HepG2 (cell line): ENCODE measurements around the gene SPATA12. TPM values are rescaled to one million over a fixed set of nuclear protein-coding genes. Genes with fewer than 3 reads are reported as not detected.

Experiments used
- ARID5B ChIP-seq: IDR thresholded peaks from 2 replicates; pipeline ENCODE4 v1.4.0; 2020; ENCODE audit warnings: mild to moderate bottlenecking, missing genetic modification reagents
- ATF3 ChIP-seq: sonication (generic); formaldehyde crosslinking; IDR thresholded peaks from 2 replicates; pipeline ENCODE4 v1.4.0; 2020; ENCODE audit warnings: missing genetic modification reagents
- KLF12 ChIP-seq: sonication (generic); formaldehyde crosslinking; IDR thresholded peaks from 2 replicates; pipeline ENCODE4 v1.4.0; 2020; ENCODE audit warnings: missing genetic modification reagents, borderline replicate concordance
- MED8 ChIP-seq: sonication (generic); formaldehyde crosslinking; IDR thresholded peaks from 2 replicates; pipeline ENCODE4 v1.8.1; 2023; ENCODE audit warnings: mild to moderate bottlenecking, missing genetic modification reagents; ENCODE audit not compliant: insufficient replicate concordance
- MYC ChIP-seq: sonication (generic); formaldehyde crosslinking; IDR thresholded peaks from 2 replicates; pipeline ENCODE4 v1.9.0; 2021; ENCODE audit warnings: missing genetic modification reagents, borderline replicate concordance
- REXO4 ChIP-seq: sonication (generic); formaldehyde crosslinking; IDR thresholded peaks from 2 replicates; pipeline ENCODE4 v1.8.0; 2022; ENCODE audit warnings: missing genetic modification reagents, mild to moderate bottlenecking, borderline replicate concordance
- SMARCE1 ChIP-seq: fragments of 450-650 bp; IDR thresholded peaks from 2 replicates; pipeline ENCODE4 v1.6.1; 2017; ENCODE audit warnings: borderline replicate concordance
- SNAPC4 ChIP-seq: sonication (generic); formaldehyde crosslinking; IDR thresholded peaks from 2 replicates; pipeline ENCODE4 v1.4.0; 2020; ENCODE audit warnings: mild to moderate bottlenecking, missing genetic modification reagents
- SP1 ChIP-seq, 2 experiments: fragments of 450-650 bp in 1 of 2; sonication (generic) in 1 of 2; formaldehyde crosslinking in 1 of 2; IDR thresholded peaks; 2 replicates each; pipeline versions ENCODE4 v1.4.0 to v1.6.1; 2016 to 2020; ENCODE audit warnings: missing genetic modification reagents in 1 of 2
- ZBTB1 ChIP-seq: sonication (generic); formaldehyde crosslinking; IDR thresholded peaks from 2 replicates; pipeline ENCODE4 v1.4.0; 2020; ENCODE audit warnings: missing genetic modification reagents, borderline replicate concordance
- ZBTB7A ChIP-seq: sonication (generic); formaldehyde crosslinking; IDR thresholded peaks from 2 replicates; pipeline ENCODE4 v1.8.0; 2022; ENCODE audit warnings: mild to moderate bottlenecking, missing genetic modification reagents
- ZMYM3 ChIP-seq: sonication (generic); formaldehyde crosslinking; IDR thresholded peaks from 2 replicates; pipeline ENCODE4 v1.5.1; 2020; ENCODE audit warnings: mild to moderate bottlenecking, missing genetic modification reagents
- ZNF263 ChIP-seq: sonication (generic); formaldehyde crosslinking; IDR thresholded peaks from 2 replicates; pipeline ENCODE4 v1.4.0; 2020; ENCODE audit warnings: missing genetic modification reagents
- ZNF414 ChIP-seq: sonication (generic); formaldehyde crosslinking; IDR thresholded peaks from 2 replicates; pipeline ENCODE4 v1.5.0; 2020; ENCODE audit warnings: missing genetic modification reagents
- ZNF431 ChIP-seq: sonication (generic); formaldehyde crosslinking; IDR thresholded peaks from 2 replicates; pipeline ENCODE4 v1.9.0; 2022; ENCODE audit warnings: missing genetic modification reagents, low read depth, mild to moderate bottlenecking, borderline replicate concordance
- ZNF501 ChIP-seq: sonication (generic); formaldehyde crosslinking; IDR thresholded peaks from 2 replicates; pipeline ENCODE4 v1.5.1; 2020; ENCODE audit warnings: mild to moderate bottlenecking, moderate library complexity, missing genetic modification reagents
- ZNF567 ChIP-seq: sonication (generic); formaldehyde crosslinking; IDR thresholded peaks from 2 replicates; pipeline ENCODE4 v1.8.1; 2023; ENCODE audit warnings: mild to moderate bottlenecking, missing genetic modification reagents, borderline replicate concordance
- ZNF782 ChIP-seq: sonication (generic); formaldehyde crosslinking; IDR thresholded peaks from 2 replicates; pipeline ENCODE4 v1.4.0; 2020; ENCODE audit warnings: missing genetic modification reagents, mild to moderate bottlenecking, borderline replicate concordance
- polyA plus RNA-seq, 8 experiments: library from polyadenylated mRNA; depleted of rRNA in 3 of 8; stranded (reverse) in 7 of 8; unstranded in 1 of 8; fragments of >200 nt; fragmentation: Illumina TruSeq in 4 of 8; extraction: Trizol in 4 of 8; gene quantifications; 2 replicates each; pipeline versions ENCODE4 v1.2.1 to v1.2.3, GENCODE V29; 2011 to 2016; ENCODE audit warnings: low read depth in 4 of 8, missing spikeins in 1 of 8, mixed read lengths in 1 of 8; ENCODE audit not compliant: insufficient read depth in 1 of 8
- total RNA-seq, 5 experiments: library from RNA; depleted of rRNA; stranded (reverse); fragments of >200 nt; fragmentation: Illumina TruSeq; extraction: Trizol; gene quantifications; 2 replicates each; pipeline ENCODE4 v1.2.3, GENCODE V29; 2016; ENCODE audit warnings: low read depth in 1 of 5

The SPATA12 gene
- total and polyA plus RNA-seq, 2 of the 13 experiments (the other 11 are each of a cell fraction or from before 2014, with no cell fraction given), result 0.09 to 0.25 TPM

- TF ChIP-seq ARID5B (CRISPR knock-in tag), result no peak
- no peak for TF ChIP-seq ZNF263 (CRISPR knock-in tag)
- TF ChIP-seq ATF3 (CRISPR knock-in tag), result no peak
- TF ChIP-seq REXO4 (CRISPR knock-in tag), result no peak
- TF ChIP-seq ZBTB7A (CRISPR knock-in tag), result peak; percentile 58; the same call in 1 of the 2 replicates
- TF ChIP-seq MED8, result peak; percentile 71
- TF ChIP-seq SMARCE1, result no peak
- TF ChIP-seq MYC (CRISPR knock-in tag), result no peak; the same call in 1 of the 2 replicates
- 0 out of 2 replicates have a peak, but pooled peaks have one; percentile 35 for TF ChIP-seq ZNF414 (CRISPR knock-in tag)
- TF ChIP-seq ZBTB1 (CRISPR knock-in tag), result no peak
- TF ChIP-seq ZNF501 (CRISPR knock-in tag), result no peak
- TF ChIP-seq ZNF431 (CRISPR knock-in tag), result 0 out of 2 replicates have a peak, but pooled peaks have one; percentile 8
- no peak for TF ChIP-seq ZMYM3 (CRISPR knock-in tag)
- TF ChIP-seq KLF12, result no peak; the same call in 1 of the 2 replicates
- TF ChIP-seq SP1 (IDR thresholded peaks at IDR 0.05), result no peak
- no peak for TF ChIP-seq SP1 (CRISPR knock-in tag; IDR thresholded peaks at IDR 0.05)
- TF ChIP-seq SNAPC4, result peak; percentile 66; the same call in 1 of the 2 replicates
- no peak for TF ChIP-seq ZNF782 (CRISPR knock-in tag)
- TF ChIP-seq ZNF567 (CRISPR knock-in tag), result no peak
Observed at GRCh38 chr3:57078635-57079473, 18.4 kb downstream of the SPATA12 start (continued).
